Astrocyte (in vitro differentiated cells and primary cell): ENCODE results near the gene TBC1D9. TPM values are rescaled to one million over a fixed set of nuclear protein-coding genes. Genes with fewer than 3 reads are reported as not detected.

Experiments
- DNase-seq: peaks from one replicate; pipeline ENCODE4 v3.0.0-alpha.2; 2010; ENCODE audit warnings: low read depth
- FAIRE-seq: peaks from 2 replicates; lab custom pipeline; 2011; peaks lifted over from hg19 to GRCh38; lab: Jason Lieb, UNC
- H2AFZ ChIP-seq: 2 replicates; pipeline ENCODE4 v1.6.0; 2012; ENCODE audit warnings: low read depth, low read length, inconsistent platforms
- H3K27ac ChIP-seq: 2 replicates; pipeline ENCODE4 v1.5.1; 2011; ENCODE audit warnings: low read depth, low read length, inconsistent platforms
- H3K27me3 ChIP-seq: 2 replicates; pipeline ENCODE4 v1.6.0; 2011; ENCODE audit warnings: low read length, inconsistent platforms; ENCODE audit not compliant: insufficient read depth
- H3K36me3 ChIP-seq: 2 replicates; pipeline ENCODE4 v1.5.1; 2011; ENCODE audit warnings: low read length, inconsistent platforms; ENCODE audit not compliant: insufficient read depth
- H3K4me1 ChIP-seq: 2 replicates; pipeline ENCODE4 v1.5.1; 2011; ENCODE audit warnings: low read length, inconsistent platforms; ENCODE audit not compliant: insufficient read depth
- H3K4me2 ChIP-seq: 2 replicates; pipeline ENCODE4 v1.6.0; 2012; ENCODE audit warnings: low read length, inconsistent platforms
- H3K4me3 ChIP-seq: 2 replicates; pipeline ENCODE4 v1.5.1; 2011; ENCODE audit warnings: low read depth, mild to moderate bottlenecking, low read length, inconsistent platforms; ENCODE audit not compliant: insufficient read depth
- H3K79me2 ChIP-seq: 2 replicates; pipeline ENCODE4 v1.6.0; 2012; ENCODE audit warnings: mild to moderate bottlenecking, low read length, inconsistent platforms; ENCODE audit not compliant: insufficient read depth
- H3K9ac ChIP-seq: 2 replicates; pipeline ENCODE4 v1.6.0; 2012; ENCODE audit warnings: mild to moderate bottlenecking, low read length, inconsistent platforms
- H3K9me3 ChIP-seq: 2 replicates; pipeline ENCODE4 v1.5.1; 2012; ENCODE audit warnings: low read depth, mild to moderate bottlenecking, low read length, inconsistent platforms; ENCODE audit not compliant: insufficient read depth
- H4K20me1 ChIP-seq: 2 replicates; pipeline ENCODE4 v1.6.0; 2012; ENCODE audit warnings: low read length, inconsistent platforms; ENCODE audit not compliant: insufficient read depth
- H3K27ac Mint-ChIP-seq: one replicate; pipeline ENCODE4 v1.8.0; 2021; ENCODE audit warnings: mild to moderate bottlenecking, mixed read lengths; ENCODE audit not compliant: unreplicated experiment
- H3K27me3 Mint-ChIP-seq: one replicate; pipeline ENCODE4 v1.8.0; 2021; ENCODE audit warnings: low read depth, mixed read lengths; ENCODE audit not compliant: unreplicated experiment
- H3K36me3 Mint-ChIP-seq: one replicate; pipeline ENCODE4 v1.8.0; 2021; ENCODE audit warnings: low read depth, mixed read lengths; ENCODE audit not compliant: unreplicated experiment
- H3K4me1 Mint-ChIP-seq: one replicate; pipeline ENCODE4 v1.8.0; 2021; ENCODE audit warnings: low read depth, mixed read lengths; ENCODE audit not compliant: unreplicated experiment
- H3K4me3 Mint-ChIP-seq: one replicate; pipeline ENCODE4 v1.8.0; 2021; ENCODE audit warnings: mild to moderate bottlenecking, moderate library complexity, mixed read lengths; ENCODE audit not compliant: unreplicated experiment
- H3K9me3 Mint-ChIP-seq: one replicate; pipeline ENCODE4 v1.8.0; 2021; ENCODE audit warnings: mild to moderate bottlenecking, mixed read lengths; ENCODE audit not compliant: unreplicated experiment
- EZH2 ChIP-seq: IDR thresholded peaks from 2 replicates; pipeline ENCODE4 v1.6.1; 2012; ENCODE audit warnings: mild to moderate bottlenecking, low read length, inconsistent platforms; ENCODE audit not compliant: insufficient read depth
- total RNA-seq: library from RNA; stranded (reverse); gene quantifications from 2 replicates; pipeline ENCODE4 v1.2.1, GENCODE V29; 2021
- TF ChIP-seq, protein P1 (sequence below): IDR thresholded peaks from 2 replicates; pipeline ENCODE4 v1.5.1; 2011; ENCODE audit warnings: low read depth, mild to moderate bottlenecking, inconsistent platforms, low read length, moderate library complexity; ENCODE audit not compliant: insufficient read depth

TBC1D9 gene
- total RNA-seq, 1 donor from 2014 or later, result 31.6 TPM

- H3K79me2 ChIP-seq, result no peaks in the 10 kb centered on the region
- peaks cover 20% of the 10 kb centered on the region for H3K4me1 Mint-ChIP-seq
- H3K36me3 ChIP-seq, result peaks cover 2% of the 10 kb centered on the region
- peak overlapping the region; percentile 50 for H3K4me2 ChIP-seq
- H3K27me3 Mint-ChIP-seq, result no peaks in the 10 kb centered on the region
- no peak overlapping the region for H3K9ac ChIP-seq
- no peak overlapping the region for H3K27ac ChIP-seq
- DNase-seq, result peak; percentile 12
- peaks cover 19% of the 10 kb centered on the region for H4K20me1 ChIP-seq
- no peak for FAIRE-seq
- H3K27me3 ChIP-seq, result no peaks in the 10 kb centered on the region
- H3K4me3 ChIP-seq, result no peak overlapping the region
- peak overlapping the region; percentile 86 for H3K27ac Mint-ChIP-seq
- TF ChIP-seq, protein P1, sequence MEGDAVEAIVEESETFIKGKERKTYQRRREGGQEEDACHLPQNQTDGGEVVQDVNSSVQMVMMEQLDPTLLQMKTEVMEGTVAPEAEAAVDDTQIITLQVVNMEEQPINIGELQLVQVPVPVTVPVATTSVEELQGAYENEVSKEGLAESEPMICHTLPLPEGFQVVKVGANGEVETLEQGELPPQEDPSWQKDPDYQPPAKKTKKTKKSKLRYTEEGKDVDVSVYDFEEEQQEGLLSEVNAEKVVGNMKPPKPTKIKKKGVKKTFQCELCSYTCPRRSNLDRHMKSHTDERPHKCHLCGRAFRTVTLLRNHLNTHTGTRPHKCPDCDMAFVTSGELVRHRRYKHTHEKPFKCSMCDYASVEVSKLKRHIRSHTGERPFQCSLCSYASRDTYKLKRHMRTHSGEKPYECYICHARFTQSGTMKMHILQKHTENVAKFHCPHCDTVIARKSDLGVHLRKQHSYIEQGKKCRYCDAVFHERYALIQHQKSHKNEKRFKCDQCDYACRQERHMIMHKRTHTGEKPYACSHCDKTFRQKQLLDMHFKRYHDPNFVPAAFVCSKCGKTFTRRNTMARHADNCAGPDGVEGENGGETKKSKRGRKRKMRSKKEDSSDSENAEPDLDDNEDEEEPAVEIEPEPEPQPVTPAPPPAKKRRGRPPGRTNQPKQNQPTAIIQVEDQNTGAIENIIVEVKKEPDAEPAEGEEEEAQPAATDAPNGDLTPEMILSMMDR, result no peak
- TF ChIP-seq EZH2, result no peak
- no peaks in the 10 kb centered on the region for H3K9me3 ChIP-seq
- H2AFZ ChIP-seq, result no peak overlapping the region
- H3K36me3 Mint-ChIP-seq, result no peaks in the 10 kb centered on the region
- H3K4me1 ChIP-seq, result peaks cover 10% of the 10 kb centered on the region
- peak overlapping the region; percentile 50 for H3K4me3 Mint-ChIP-seq
- H3K9me3 Mint-ChIP-seq, result no peaks in the 10 kb centered on the region
These were observed 67.2 kb downstream of the TBC1D9 start for GRCh38 chr4:140688711-140689598.

DNA sequence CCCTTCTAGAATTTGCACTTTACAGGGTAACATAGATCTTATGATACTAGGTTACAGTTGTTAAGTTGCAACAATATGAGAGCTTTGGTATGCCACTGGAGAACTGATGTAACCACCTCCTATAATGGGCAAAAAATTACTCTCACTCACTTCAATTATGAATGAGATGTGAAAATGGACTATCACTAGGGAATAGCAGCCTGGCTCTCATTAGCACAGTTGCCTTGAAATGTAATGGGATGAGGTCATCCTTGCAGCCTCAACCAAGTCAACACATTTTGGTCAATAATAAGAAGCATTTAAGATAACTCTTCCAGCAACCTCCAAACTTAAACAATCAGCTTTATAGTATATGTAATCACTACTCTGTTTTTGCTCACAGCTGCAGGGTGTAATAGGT is 69.4 kb downstream of the TBC1D9 start:
- H3K9me3 ChIP-seq, result no peaks in the 10 kb centered on the region
- H3K36me3 ChIP-seq, result peaks cover 2% of the 10 kb centered on the region
- no peak overlapping the region for H2AFZ ChIP-seq
- H3K27ac ChIP-seq, result no peak overlapping the region
- H3K4me1 ChIP-seq, result peaks cover 10% of the 10 kb centered on the region
- H3K36me3 Mint-ChIP-seq, result no peaks in the 10 kb centered on the region
- H3K9ac ChIP-seq, result no peak overlapping the region
- peaks cover 20% of the 10 kb centered on the region for H3K4me1 Mint-ChIP-seq
- no peaks in the 10 kb centered on the region for H3K9me3 Mint-ChIP-seq
- TF ChIP-seq, protein P1, result no peak
- no peak for TF ChIP-seq EZH2
- H3K27me3 ChIP-seq, result no peaks in the 10 kb centered on the region
- H3K4me2 ChIP-seq, result no peak overlapping the region
- no peaks in the 10 kb centered on the region for H3K79me2 ChIP-seq
- no peaks in the 10 kb centered on the region for H3K27me3 Mint-ChIP-seq
- H3K4me3 ChIP-seq, result no peak overlapping the region
- DNase-seq, result no peak
- no peak overlapping the region for H3K27ac Mint-ChIP-seq
- H3K4me3 Mint-ChIP-seq, result no peak overlapping the region
- no peak for FAIRE-seq
- peaks cover 19% of the 10 kb centered on the region for H4K20me1 ChIP-seq

DNA sequence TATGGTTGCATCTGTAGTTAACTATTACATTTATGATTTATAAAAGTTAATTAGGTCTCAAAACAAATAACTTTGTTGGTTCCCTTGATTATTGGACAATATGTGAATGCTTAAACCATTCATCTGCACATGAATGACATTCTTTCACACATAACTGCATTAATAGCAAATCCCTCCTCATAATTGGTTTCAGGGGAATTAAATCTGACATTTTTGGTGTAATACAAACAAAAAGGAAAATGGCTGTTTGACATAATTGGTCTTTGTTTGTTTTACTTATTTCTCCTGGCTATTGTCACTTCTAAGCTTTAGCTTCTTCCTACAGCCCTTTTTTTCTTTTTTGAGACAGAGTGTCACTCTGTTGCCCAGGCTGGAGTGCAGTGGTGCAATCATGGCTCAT is 71.9 kb downstream of the TBC1D9 start:
- no peak for TF ChIP-seq EZH2
- TF ChIP-seq, protein P1, result no peak
- Mint-ChIP-seq H3K36me3 (peaks cover 2% of the 10 kb centered on the region), H3K4me3 (no peak overlapping the region), H3K27ac (no peak overlapping the region), H3K9me3 (no peaks in the 10 kb centered on the region), H3K4me1 (peaks cover 12% of the 10 kb centered on the region), H3K27me3 (no peaks in the 10 kb centered on the region)
- Histone ChIP-seq H3K9ac (no peak overlapping the region), H3K9me3 (no peaks in the 10 kb centered on the region), H3K27me3 (no peaks in the 10 kb centered on the region), H3K4me1 (peaks cover 10% of the 10 kb centered on the region), H3K36me3 (peaks cover 2% of the 10 kb centered on the region), H4K20me1 (peaks cover 12% of the 10 kb centered on the region), H3K27ac (no peak overlapping the region), H3K79me2 (no peaks in the 10 kb centered on the region), H3K4me2 (no peak overlapping the region), H3K4me3 (no peak overlapping the region), H2AFZ (no peak overlapping the region)
- no peak for FAIRE-seq
- DNase-seq, result no peak
